NCI-H345 (cell line): Measurements from ENCODE around the gene TAGLN.
A peak's percentile ranks its signal among the peaks of the same experiment; 100 is the strongest.

ENCODE experiments used
- DNase-seq: peaks from one replicate; lab custom pipeline; 2025; lab: John Stamatoyannopoulos, UW

TAGLN gene

DNA sequence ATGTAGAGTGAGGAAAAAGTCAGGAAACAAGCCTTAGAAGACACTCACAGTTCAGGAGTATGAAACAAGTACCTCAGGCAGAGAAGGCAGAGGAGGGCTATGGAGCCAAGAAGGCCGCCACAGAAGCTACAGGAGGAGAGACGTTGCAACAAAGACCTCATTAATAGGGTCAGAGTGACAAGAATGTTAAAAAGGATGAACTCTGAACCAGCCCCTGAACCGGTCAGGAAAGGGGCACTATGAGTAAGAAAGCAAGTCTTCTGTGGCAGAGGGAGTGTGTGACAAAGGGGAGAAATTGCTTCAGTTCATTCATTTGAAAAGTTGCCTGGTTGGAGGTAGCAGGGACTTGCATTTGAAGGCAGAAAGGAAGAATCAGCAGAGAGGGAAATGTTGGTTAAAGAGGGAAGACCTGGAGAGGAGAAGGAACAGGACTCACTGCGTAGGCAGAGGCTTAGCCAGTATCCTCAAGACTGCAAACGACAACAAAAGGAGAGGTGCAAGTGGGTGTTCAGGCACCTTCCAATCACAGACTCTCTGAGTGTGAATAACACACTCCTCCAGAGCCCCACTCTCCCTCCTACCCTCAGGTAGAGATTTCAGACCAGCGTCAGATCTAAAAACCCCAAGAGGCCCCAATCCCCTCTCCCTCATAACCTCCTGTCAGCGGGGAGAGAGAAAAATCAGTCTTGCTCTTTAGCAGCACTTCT is 15.4 kb downstream of the TAGLN start:
- DNase-seq, result no peak

DNA sequence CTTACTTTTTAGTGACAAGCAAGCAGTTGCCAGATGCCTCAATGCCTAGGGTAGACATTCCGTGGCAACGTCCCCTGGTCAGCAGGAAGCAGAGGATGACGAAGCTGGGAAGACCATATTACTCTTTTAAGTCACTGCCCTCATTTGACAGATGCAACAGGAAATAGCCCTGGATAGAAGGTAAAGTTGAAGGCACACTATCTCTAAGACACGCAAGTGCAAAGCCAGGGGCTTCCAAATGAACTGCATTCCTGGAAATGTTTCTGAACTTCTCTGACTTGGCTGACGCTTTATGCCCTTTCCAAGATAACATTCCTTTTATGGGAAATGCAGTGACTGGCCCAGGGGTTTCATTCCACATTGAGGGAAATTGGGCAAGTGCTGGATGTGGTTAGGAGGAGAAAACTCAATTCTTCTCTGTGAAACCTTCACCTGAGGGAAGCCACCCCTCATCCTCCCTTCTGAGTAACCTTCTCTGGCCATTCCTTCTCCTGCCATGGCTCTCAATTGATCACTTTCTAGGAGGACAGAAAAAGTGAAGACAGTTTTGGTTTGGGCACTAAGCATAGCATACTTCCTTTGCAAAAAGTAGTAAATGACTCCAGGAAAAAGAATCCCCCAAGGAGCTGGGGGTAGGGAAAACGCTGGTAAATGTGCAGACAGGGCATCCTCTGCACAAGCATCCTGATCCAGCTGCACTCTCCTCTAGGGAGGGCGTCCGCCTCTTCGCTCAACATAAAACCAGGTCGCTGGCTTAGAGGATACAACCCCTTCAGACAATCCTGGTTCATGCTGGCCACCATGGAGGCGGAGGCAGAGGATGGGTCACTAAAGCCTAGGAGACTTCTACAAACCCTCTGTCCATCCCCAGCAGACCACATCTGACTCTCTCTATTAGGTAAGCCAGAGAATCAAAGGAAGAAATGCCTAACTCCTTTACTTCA is 18.2 kb downstream of the TAGLN start:
- DNase-seq, result no peak

DNA sequence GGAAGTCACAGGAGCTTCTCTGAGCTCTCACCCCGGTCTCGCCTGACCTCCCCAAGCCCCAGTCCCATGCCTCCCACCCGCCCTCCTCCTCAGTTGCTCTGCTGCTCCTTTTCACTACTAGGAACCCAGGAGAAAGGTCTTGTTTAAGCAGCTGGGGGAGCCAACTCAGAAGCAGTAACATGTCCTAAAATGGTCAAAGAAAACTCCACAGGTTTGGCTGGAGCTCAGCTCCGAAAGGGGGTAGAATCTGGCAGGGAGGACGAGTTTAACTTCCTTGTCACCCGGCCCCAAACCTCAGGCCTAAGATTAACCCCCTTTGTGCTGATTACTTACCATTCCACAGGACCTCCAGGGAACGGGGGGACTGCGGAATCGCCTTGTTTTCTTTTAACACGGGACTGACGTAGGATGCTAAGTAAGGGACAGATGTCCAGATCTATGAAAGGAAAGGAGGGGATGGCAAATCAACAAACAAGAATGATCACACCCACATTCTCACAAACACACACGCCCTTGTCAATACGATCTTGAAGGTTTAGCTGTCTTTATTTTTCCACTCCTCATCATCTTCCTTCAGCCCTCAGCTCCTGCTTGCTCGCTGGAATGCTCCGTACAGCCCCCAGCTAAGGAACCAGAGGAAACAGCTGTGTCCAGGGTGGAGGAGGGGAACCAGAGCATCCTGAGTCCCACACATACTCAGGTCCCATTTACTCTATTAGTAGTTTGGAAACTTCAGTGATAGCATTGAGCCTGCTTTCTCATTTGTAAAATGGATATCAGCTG is 19.2 kb downstream of the TAGLN start:
- DNase-seq, result no peak

DNA sequence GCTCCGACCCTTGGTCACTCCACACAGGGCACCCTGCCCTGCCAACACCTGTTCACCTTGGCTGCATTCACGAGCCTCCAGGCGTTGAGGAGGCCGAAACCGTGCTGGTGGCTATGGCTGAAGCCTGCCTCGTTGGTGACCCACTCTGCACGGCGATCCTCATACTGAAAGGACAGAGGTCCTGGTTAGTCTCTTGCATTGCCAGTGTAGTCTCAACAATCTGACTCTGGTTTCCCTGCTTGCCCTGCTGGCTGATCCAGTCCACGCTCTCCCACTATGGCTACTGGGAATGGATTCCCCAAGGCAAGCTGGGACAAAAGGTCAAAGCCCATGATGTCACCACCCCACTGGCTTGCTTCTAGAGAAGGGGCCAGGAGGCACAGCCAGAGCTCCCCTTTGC is 19.8 kb downstream of the TAGLN start:
- no peak for DNase-seq

DNA sequence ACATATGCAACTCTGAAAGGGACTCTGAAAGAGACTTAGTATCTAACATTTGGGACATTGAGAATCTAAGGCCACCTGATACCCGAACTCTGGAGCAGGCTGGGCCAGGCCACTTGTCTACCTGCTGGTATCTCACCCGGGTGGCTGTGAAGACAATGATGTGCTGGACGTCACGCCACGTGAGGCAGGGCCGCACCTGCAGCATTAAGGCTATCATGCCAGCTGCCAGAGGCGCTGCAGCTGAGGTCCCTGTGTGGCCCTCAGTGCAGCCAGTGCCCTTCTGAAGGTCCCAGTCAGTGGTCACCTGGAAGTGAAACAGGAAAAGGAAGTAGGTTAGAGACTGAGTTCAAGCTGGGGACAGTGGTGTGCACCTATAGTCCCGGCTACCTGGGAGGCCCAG is 20.3 kb downstream of the TAGLN start:
- no peak for DNase-seq

GRCh38 chr11:117219995-117220394 is 20.8 kb downstream of the TAGLN start:
- no peak for DNase-seq

- DNase-seq, result no peak
Measured at GRCh38 chr11:117220568-117220967, 21.4 kb downstream of the TAGLN start.

DNA sequence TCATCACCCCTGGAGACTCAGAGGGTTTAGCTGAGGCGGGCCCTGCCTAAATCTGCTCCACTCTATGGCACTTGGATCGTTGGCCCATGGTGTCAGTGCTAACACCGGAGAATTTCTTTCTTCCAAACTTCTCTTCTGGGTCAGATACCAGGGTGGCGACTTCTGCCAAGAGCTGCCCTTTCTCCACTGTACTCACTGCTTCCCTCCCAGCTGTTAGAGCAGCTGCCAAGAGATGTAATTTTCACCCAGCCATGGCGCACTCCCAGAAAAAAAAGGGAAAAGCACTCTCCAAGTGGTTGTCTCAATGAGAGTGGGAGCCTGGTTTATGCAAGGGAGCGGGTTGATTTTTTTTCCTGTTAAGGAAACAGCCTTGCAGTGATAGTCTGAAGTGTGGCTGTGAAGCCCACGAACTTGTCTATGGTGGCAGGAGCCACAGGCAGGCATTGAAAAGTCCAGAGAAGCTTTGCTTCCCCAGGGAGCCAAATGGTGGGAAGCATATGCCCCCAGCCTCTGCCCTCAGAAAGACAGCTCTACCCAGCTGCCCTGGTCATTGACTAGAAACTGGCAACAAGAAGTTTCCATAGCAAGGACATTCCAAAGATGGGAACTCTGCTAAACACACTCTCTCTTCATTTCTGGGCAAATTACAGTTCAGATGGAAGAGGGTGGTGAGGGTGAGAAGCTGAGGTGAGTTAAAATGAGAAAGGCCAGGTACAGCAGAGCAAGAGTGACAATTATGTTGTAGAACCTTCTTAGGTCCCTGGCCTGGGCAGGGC is 22.0 kb downstream of the TAGLN start:
- no peak for DNase-seq

- peak; percentile 40 for DNase-seq
Measured at GRCh38 chr11:117221775-117222517, 22.8 kb downstream of the TAGLN start.

DNA sequence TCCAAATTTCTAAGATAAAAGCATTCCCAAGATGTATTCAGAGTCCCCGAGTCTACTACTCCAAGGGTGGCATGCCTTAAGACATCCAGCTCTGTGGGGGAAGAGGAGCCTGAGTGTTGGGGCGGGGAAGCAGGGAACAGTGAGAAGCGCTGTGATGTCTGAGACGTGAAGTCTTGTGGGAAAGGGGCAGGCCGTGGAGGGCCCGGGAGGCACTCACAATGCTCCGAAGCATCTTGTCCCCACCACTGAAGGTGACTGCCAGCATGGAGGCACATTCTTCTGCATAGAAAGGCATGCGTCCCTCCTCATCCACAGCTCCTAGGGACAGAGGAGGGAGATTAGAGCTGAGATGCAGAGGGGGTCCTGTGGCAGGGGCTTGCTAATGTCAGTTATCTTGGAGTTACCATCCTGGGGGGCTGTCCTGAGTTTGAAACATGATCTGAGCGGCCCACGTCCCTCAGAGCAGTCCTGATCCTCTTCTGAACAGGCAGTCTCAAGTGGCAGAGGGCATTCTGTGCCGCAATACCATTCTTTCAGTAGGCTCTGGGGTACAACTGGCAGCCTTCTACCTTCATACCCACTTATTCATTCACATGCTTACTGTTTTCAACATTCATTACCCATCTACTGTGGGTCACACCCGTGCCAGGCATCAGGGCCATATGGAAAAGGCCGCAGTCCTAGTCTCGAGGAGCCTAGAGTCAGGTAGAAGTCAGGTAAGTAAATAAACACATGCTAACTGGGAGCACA is 24.0 kb downstream of the TAGLN start:
- DNase-seq, result no peak

DNA sequence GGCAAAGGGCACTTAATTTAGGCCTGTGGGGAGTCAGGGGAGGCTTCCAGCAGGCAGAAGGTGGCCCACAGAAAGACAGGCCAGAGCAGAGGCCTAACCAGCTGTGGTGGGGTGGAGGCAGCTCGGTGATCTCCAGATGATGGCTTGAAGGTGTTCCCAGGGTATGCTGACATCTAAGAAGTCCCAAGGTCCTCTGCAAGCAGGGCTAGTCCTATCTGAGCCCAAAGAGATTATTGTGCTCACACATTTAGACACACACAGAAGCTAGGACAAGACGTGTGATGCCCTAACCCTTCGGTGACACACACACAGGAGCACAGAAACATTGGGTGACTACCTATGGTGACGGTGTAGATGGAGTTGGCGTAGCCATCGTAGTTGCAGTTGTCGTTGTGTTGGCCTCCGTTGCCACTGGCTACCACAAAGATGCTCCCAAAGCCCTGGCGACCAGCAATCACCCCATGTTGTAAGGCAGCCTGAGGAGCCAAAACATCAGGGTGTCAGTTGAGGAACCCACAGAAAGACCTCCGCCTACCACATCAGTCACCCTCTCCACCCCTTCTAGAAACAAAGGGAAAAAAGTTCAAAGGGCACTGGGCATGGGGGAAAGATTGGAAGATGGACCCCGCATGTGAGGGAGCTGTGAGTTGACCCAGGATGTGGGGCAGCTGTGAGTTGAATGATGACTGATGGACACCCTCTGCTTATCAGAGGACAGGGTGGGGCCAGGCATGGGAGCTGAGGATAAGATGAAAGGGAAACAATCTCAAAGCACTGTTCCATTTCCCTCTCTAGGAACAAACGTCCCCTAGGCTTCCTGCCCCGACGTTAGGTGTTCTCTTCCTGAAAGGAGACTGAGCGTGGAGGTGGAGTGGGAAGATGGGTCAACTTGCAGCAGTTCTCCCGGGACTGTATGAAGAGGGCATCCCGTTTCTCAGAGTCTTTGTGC is 24.8 kb downstream of the TAGLN start:
- no peak for DNase-seq

- no peak for DNase-seq
Measured at GRCh38 chr11:117225553-117226170, 26.5 kb downstream of the TAGLN start.

DNA sequence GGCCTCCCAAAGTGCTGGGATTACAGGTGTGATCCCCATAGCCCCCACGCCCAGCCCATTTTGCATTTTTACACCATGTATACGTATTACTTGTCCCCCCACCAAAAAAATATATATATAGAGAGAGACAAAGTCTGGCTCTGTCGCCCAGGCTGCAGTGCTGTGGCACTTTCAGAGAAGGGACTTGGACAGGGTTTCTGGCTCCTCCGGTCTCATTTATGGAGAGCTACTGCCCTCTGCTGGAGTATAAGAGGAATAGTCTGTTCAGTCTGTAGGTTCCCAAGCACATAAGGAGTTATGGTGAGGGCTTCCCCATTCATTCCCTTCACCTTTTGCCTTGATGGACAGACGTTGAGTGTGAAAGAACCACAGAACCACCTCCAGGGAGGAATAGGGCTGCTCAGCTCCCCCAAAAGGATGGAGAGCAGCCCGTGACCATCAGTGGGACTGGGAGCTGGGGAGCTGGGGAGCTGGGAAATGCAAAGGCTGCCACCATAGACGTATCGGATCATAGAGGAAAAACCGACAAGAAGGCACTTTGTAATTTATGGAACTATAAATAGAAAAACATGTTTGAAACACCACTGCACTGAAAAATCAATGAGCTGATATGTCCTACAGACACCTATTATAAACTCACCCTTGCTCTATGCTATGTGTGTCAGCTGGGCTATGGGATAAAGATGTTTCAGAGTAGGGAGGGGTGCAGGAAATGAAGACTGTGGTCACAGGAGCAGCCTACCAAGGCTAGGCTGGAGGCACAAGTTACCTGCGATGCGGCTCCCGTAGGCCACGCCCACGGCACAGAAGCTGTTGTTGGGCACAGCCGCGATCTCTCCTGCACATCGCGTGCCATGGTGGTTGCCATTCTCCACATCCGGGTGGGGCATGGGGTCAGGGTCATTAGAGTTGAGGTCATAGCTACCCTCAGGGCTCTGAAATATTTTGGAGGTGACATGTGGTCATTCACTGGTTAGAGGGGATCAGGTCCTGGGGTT is 27.5 kb downstream of the TAGLN start:
- DNase-seq, result peak; percentile 72

- no peak for DNase-seq
Measured at GRCh38 chr11:117228091-117228490, 28.9 kb downstream of the TAGLN start.

DNA sequence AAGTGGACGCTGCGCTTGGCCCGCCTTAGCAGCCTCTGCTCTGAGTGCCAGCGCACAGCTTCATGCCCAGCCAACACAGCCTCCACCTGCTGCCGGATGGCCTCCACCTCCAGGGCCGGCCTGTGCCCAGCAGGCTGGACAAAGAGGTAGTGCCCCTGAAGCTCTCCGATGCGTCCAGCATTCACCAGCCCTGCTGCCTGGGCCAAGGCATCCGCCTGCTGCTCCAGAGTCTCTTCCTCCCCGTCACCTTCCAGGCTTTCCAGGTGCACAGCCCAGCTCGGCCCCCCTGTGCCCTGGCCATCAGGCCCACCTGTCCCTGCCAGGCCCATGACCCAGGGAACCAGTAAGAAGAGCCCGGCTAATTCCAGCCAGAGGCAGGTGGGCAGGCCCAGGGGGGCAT is 30.2 kb downstream of the TAGLN start:
- DNase-seq, result no peak

DNA sequence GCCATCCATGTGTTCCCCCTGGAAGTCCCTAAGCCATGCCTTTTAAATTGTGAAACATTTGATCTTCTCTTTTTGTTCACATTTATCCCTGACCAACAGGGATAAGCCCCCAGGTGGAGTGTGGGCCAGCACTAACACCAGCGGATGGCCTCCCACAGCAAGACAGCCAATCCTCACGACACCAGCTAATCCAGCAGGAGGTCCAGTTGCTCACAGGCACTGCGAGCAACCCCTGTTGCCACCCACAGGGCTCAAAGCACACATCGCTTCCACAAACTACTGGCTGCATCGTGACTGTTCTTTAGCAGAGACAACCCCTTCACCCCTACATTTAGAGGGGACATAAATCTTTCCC is 30.7 kb downstream of the TAGLN start:
- no peak for DNase-seq

DNA sequence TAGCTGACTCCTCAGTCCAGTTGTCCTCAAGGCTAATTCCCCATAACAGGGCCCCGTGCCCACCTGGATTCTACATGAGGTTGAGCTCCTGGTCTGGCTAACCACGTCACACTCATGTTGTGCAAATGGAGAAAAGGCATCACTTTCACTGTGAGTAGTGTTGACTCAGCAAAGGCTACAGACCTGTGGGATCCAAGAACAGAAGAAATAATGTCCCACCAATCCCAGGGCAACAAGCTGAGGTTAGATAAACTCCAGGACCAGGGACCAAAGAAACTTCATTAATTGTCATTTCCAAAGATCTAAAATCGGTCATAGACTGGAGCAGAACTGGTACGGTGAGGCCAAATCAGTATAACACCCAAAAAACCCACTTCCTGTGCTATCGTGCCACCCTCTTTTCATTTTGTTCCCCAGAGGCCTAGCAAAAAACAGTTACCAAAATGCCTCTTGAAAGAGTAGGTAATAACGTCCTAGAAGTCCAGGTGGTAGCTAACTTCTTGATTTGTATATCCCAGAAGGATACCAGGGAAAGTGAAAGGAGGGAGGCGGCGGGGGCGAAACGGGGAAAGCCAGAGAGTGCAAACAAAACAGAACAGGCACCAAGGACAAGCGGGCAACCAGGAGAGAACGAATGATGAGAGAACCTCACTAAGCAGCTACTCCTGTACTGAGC is 31.3 kb downstream of the TAGLN start:
- DNase-seq, result no peak
